GM23338 (cell line): ENCODE results near the gene PPL. TPM values are rescaled to one million over a fixed set of nuclear protein-coding genes. Genes with fewer than 3 reads are reported as not detected.
A peak's percentile ranks its signal among the peaks of the same experiment; 100 is the strongest.

Experiments used
- ATAC-seq: fragments of 200-7000 bp; cut with Tn5 transposase; 3 replicates; pipeline ENCODE4 v1.9.1; 2020
- DNase-seq: peaks from one replicate; pipeline ENCODE4 v3.0.0-alpha.2; 2015; ENCODE audit warnings: low spot score
- H2AFZ ChIP-seq: fragments of 200-600 bp; sonication (generic); 2 replicates; pipeline ENCODE4 v1.8.0; 2016; ENCODE audit warnings: antibody characterized with exemption, mild to moderate bottlenecking, moderate library complexity
- H3F3A ChIP-seq: fragments of 200-600 bp; sonication (generic); replicated peaks from 2 replicates; pipeline ENCODE4 v1.8.0; 2017; ENCODE audit warnings: antibody characterized with exemption, mixed run types, low read depth
- H3K27ac ChIP-seq: fragments of 200-600 bp; sonication (generic); 2 replicates; pipeline ENCODE4 v1.6.1; 2016; ENCODE audit warnings: low read depth
- H3K27me3 ChIP-seq: fragments of 200-600 bp; sonication (generic); 2 replicates; pipeline ENCODE4 v1.8.0; 2016; ENCODE audit warnings: mild to moderate bottlenecking, mixed run types, moderate library complexity; ENCODE audit not compliant: insufficient read depth
- H3K36me3 ChIP-seq: fragments of 200-600 bp; sonication (generic); 2 replicates; pipeline ENCODE4 v1.8.0; 2016; ENCODE audit warnings: mild to moderate bottlenecking; ENCODE audit not compliant: insufficient read depth
- H3K4me1 ChIP-seq: fragments of 200-600 bp; sonication (generic); 2 replicates; pipeline ENCODE4 v1.8.0; 2016; ENCODE audit warnings: mild to moderate bottlenecking, moderate library complexity; ENCODE audit not compliant: insufficient read depth
- H3K4me2 ChIP-seq: fragments of 200-600 bp; sonication (generic); 2 replicates; pipeline ENCODE4 v1.7.1; 2017; ENCODE audit warnings: mixed run types
- H3K4me3 ChIP-seq: fragments of 200-600 bp; sonication (generic); 2 replicates; pipeline ENCODE4 v1.6.1; 2016; ENCODE audit warnings: mixed run types
- H3K79me2 ChIP-seq: fragments of 200-600 bp; sonication (generic); replicated peaks from 2 replicates; pipeline ENCODE4 v1.8.0; 2017; ENCODE audit warnings: mild to moderate bottlenecking; ENCODE audit not compliant: insufficient read depth
- H3K9me2 ChIP-seq: fragments of 200-600 bp; sonication (generic); 2 replicates; pipeline ENCODE4 v1.8.0; 2017; ENCODE audit not compliant: insufficient read depth
- H4K20me1 ChIP-seq: fragments of 200-600 bp; sonication (generic); replicated peaks from 2 replicates; pipeline ENCODE4 v1.8.0; 2017; ENCODE audit warnings: mild to moderate bottlenecking; ENCODE audit not compliant: insufficient read depth
- H3K27ac Mint-ChIP-seq: 2 replicates; pipeline ENCODE4 v1.8.0; 2020; ENCODE audit warnings: inconsistent platforms, mild to moderate bottlenecking, moderate library complexity, mixed read lengths
- H3K27me3 Mint-ChIP-seq: 3 replicates; pipeline ENCODE4 v1.8.0; 2022; ENCODE audit warnings: low read depth, mild to moderate bottlenecking, moderate library complexity, mixed read lengths, inconsistent platforms; ENCODE audit not compliant: insufficient read depth, poor library complexity
- H3K36me3 Mint-ChIP-seq: 3 replicates; pipeline ENCODE4 v1.8.0; 2021; ENCODE audit warnings: low read depth, mild to moderate bottlenecking, inconsistent platforms, moderate library complexity, mixed read lengths
- H3K4me1 Mint-ChIP-seq: 3 replicates; pipeline ENCODE4 v1.8.0; 2020; ENCODE audit warnings: mild to moderate bottlenecking, inconsistent platforms, mixed read lengths
- H3K4me3 Mint-ChIP-seq: 3 replicates; pipeline ENCODE4 v1.8.0; 2021; ENCODE audit warnings: moderate library complexity, mild to moderate bottlenecking, inconsistent platforms, mixed read lengths
- H3K9me3 Mint-ChIP-seq: 3 replicates; pipeline ENCODE4 v1.8.0; 2020; ENCODE audit warnings: moderate library complexity, mild to moderate bottlenecking, inconsistent platforms, mixed read lengths
- CREB1 ChIP-seq: fragments of 250-450 bp; sonication (Bioruptor Pico); IDR thresholded peaks from 2 replicates; pipeline ENCODE4 v1.5.0; 2020; ENCODE audit warnings: low read depth, mild to moderate bottlenecking, moderate library complexity
- EZH2 ChIP-seq: fragments of 200-600 bp; sonication (generic); IDR thresholded peaks from one replicate; pipeline ENCODE4 v1.8.0; 2017; ENCODE audit warnings: antibody characterized with exemption, mild to moderate bottlenecking, low read depth; ENCODE audit not compliant: unreplicated experiment
- NANOG ChIP-seq: IDR thresholded peaks from 2 replicates; pipeline ENCODE4 v1.6.1; 2016; ENCODE audit warnings: antibody characterized with exemption, borderline replicate concordance
- REST ChIP-seq: IDR thresholded peaks from one replicate; pipeline ENCODE4 v1.6.1; 2018; ENCODE audit warnings: antibody characterized with exemption; ENCODE audit not compliant: unreplicated experiment
- STAT1 ChIP-seq: IDR thresholded peaks from one replicate; pipeline ENCODE4 v1.6.1; 2016; ENCODE audit warnings: antibody characterized with exemption; ENCODE audit not compliant: unreplicated experiment
- ZNF114 ChIP-seq: fragments of 250-450 bp; sonication (Bioruptor Pico); IDR thresholded peaks from 2 replicates; pipeline ENCODE4 v1.5.0; 2020; ENCODE audit warnings: mild to moderate bottlenecking, moderate library complexity
- ZNF331 ChIP-seq: fragments of 250-450 bp; sonication (Bioruptor Pico); IDR thresholded peaks from 2 replicates; pipeline ENCODE4 v1.5.0; 2020; ENCODE audit warnings: low read depth, mild to moderate bottlenecking, moderate library complexity
- polyA plus RNA-seq: library from polyadenylated mRNA; unstranded; fragments of >200 nt; fragmentation: Nextera tagmentation; extraction: Ambion mirVana; gene quantifications from 2 replicates; pipeline ENCODE4 v1.2.1, GENCODE V29; 2016
- total RNA-seq: library from RNA; depleted of rRNA; stranded (reverse); fragments of >200 nt; shearing (Covaris generic); gene quantifications from 2 replicates; pipeline ENCODE4 v1.2.3, GENCODE V29; 2014
- TF ChIP-seq, protein P1 (sequence below): IDR thresholded peaks from 2 replicates; pipeline ENCODE4 v1.6.1; 2016; ENCODE audit warnings: antibody characterized with exemption
- TF ChIP-seq, protein P2 (sequence below), 2 experiments: fragments of 200-600 bp in 1 of 2; sonication (generic) in 1 of 2; conservative IDR thresholded peaks; 2 replicates each; pipeline versions ENCODE4 v1.5.1 to v1.6.1; 2016 to 2017; ENCODE audit warnings: antibody characterized with exemption in 2 of 2, low read depth in 2 of 2, mild to moderate bottlenecking in 2 of 2, moderate library complexity in 1 of 2

The PPL gene
- total and polyA plus RNA-seq, 2 experiments from 2014 or later = 10.6 to 31.7 TPM

DNA sequence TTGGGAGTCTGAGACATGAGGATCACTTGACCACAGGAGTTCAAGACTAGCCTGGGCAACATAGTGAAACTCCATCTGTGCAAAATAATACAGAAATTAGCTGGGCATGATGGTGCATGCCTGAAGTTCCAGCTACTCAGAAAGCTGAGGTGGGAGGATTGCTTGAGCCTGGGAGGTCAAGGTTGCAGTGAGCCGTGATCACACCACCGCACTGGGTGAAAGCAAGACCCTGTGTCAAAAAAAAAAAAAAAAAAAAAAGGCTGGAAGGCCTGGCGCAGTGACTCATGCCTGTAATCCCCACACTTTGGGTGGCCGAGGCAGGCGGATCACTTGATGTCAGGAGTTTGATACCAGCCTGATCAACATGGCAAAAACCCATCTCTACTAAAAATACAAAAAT lies 81.6 kb downstream of the PPL start (continued):
- TF ChIP-seq REST = no peak
- TF ChIP-seq ZNF331 = no peak

- H3F3A ChIP-seq = peaks cover 4% of the 10 kb centered on the region
- H3K9me3 Mint-ChIP-seq = no peaks in the 10 kb centered on the region
- no peaks in the 10 kb centered on the region for H3K27me3 ChIP-seq
- peaks cover 37% of the 10 kb centered on the region for H3K36me3 Mint-ChIP-seq
- H3K4me3 Mint-ChIP-seq = no peak overlapping the region
- no peak for DNase-seq
- H3K4me1 ChIP-seq = peaks cover 4% of the 10 kb centered on the region; the same call in 1 of the 2 replicates
- H3K9me2 ChIP-seq = no peaks in the 10 kb centered on the region
- peak overlapping the region; percentile 83 for H3K27ac Mint-ChIP-seq
- H4K20me1 ChIP-seq = peaks cover 30% of the 10 kb centered on the region
- TF ChIP-seq CREB1 (CRISPR knock-in tag) = no peak
- TF ChIP-seq EZH2 = no peak
- TF ChIP-seq ZNF114 = no peak
- no peak for TF ChIP-seq STAT1
- no peak for TF ChIP-seq NANOG
- no peak for ATAC-seq
- H2AFZ ChIP-seq = no peak overlapping the region
- no peak overlapping the region for H3K4me3 ChIP-seq
- H3K36me3 ChIP-seq = peaks cover 19% of the 10 kb centered on the region
- H3K79me2 ChIP-seq = peaks cover 64% of the 10 kb centered on the region
- H3K4me1 Mint-ChIP-seq = peaks cover 22% of the 10 kb centered on the region; the same call in 2 of the 3 replicates
- H3K27me3 Mint-ChIP-seq = peaks cover 2% of the 10 kb centered on the region
- H3K27ac ChIP-seq = peak overlapping the region; percentile 59; the same call in 1 of the 2 replicates
- no peak overlapping the region for H3K4me2 ChIP-seq
Observed at GRCh38 chr16:4852221-4852872, 84.6 kb downstream of the PPL start.

DNA sequence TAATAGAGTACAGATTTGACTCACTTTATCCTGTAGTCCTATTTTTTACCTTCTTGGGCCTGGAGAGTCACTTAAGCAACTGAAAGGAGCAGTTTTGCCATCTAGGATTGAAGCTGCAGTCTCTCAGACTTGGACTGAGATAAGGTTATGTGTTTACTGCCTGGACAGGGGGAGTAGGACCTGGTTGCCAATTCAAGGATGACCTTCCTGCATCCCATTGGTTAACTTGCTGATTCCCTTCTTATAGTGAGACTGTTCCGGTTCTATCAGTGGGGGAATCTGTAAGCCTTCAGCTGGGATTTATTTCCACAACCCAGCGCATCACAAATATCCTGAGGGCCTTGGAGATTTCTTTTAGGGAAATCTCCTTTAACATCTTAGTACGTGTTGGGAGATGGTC lies 86.7 kb downstream of the PPL start:
- Mint-ChIP-seq H3K4me1 (peaks cover 28% of the 10 kb centered on the region; the same call in 2 of the 3 replicates), H3K4me3 (no peak overlapping the region; the same call in 2 of the 3 replicates)
- H3K4me2 ChIP-seq = no peak overlapping the region
- no peak for TF ChIP-seq NANOG
- TF ChIP-seq, protein P1, sequence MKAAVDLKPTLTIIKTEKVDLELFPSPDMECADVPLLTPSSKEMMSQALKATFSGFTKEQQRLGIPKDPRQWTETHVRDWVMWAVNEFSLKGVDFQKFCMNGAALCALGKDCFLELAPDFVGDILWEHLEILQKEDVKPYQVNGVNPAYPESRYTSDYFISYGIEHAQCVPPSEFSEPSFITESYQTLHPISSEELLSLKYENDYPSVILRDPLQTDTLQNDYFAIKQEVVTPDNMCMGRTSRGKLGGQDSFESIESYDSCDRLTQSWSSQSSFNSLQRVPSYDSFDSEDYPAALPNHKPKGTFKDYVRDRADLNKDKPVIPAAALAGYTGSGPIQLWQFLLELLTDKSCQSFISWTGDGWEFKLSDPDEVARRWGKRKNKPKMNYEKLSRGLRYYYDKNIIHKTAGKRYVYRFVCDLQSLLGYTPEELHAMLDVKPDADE = no peak
- TF ChIP-seq, protein P2, sequence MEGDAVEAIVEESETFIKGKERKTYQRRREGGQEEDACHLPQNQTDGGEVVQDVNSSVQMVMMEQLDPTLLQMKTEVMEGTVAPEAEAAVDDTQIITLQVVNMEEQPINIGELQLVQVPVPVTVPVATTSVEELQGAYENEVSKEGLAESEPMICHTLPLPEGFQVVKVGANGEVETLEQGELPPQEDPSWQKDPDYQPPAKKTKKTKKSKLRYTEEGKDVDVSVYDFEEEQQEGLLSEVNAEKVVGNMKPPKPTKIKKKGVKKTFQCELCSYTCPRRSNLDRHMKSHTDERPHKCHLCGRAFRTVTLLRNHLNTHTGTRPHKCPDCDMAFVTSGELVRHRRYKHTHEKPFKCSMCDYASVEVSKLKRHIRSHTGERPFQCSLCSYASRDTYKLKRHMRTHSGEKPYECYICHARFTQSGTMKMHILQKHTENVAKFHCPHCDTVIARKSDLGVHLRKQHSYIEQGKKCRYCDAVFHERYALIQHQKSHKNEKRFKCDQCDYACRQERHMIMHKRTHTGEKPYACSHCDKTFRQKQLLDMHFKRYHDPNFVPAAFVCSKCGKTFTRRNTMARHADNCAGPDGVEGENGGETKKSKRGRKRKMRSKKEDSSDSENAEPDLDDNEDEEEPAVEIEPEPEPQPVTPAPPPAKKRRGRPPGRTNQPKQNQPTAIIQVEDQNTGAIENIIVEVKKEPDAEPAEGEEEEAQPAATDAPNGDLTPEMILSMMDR (conservative IDR thresholded peaks at IDR 0.05; ENCODE audit: low read depth in 2 of 2) = no peak
- TF ChIP-seq CREB1 (CRISPR knock-in tag) = no peak
- no peak for TF ChIP-seq REST
- no peak for TF ChIP-seq ZNF331
- no peak for TF ChIP-seq ZNF114
- TF ChIP-seq STAT1 = no peak

More for the DNA sequence above, 86.7 kb downstream of the PPL start:
- H3K9me2 ChIP-seq = no peaks in the 10 kb centered on the region
- DNase-seq = no peak
- H3K27me3 Mint-ChIP-seq = peaks cover 2% of the 10 kb centered on the region
- H3K27me3 ChIP-seq = no peaks in the 10 kb centered on the region
- H3K4me3 ChIP-seq = no peak overlapping the region
- peaks cover 38% of the 10 kb centered on the region for H4K20me1 ChIP-seq
- H3K9me3 Mint-ChIP-seq = no peaks in the 10 kb centered on the region
- H3K79me2 ChIP-seq = peaks cover 77% of the 10 kb centered on the region
- peaks cover 36% of the 10 kb centered on the region for H3K36me3 Mint-ChIP-seq
- peak overlapping the region; percentile 21; the same call in 1 of the 2 replicates for H3K27ac Mint-ChIP-seq
- no peak for ATAC-seq
- no peak overlapping the region for H2AFZ ChIP-seq
- peaks cover 10% of the 10 kb centered on the region; the same call in 1 of the 2 replicates for H3K36me3 ChIP-seq
- peaks cover 10% of the 10 kb centered on the region for H3F3A ChIP-seq
- H3K27ac ChIP-seq = 0 out of 2 replicates have a peak overlapping the region, but pooled peaks have one; percentile 15
- H3K4me1 ChIP-seq = peaks cover 11% of the 10 kb centered on the region
